HepG2 (cell line): Measurements from ENCODE around the gene TOM1L2.

Experiments
- BCLAF1 ChIP-seq: fragments of 450-650 bp; IDR thresholded peaks from 2 replicates; pipeline ENCODE4 v1.6.1; 2017; ENCODE audit warnings: mild to moderate bottlenecking
- CTCF ChIP-seq: sonication (generic); formaldehyde crosslinking; IDR thresholded peaks from 2 replicates; pipeline ENCODE4 v1.5.0; 2020; ENCODE audit warnings: mild to moderate bottlenecking, missing genetic modification reagents, moderate library complexity
- EZH2 ChIP-seq: conservative IDR thresholded peaks from 2 replicates; pipeline ENCODE4 v1.6.1; 2012; ENCODE audit warnings: mild to moderate bottlenecking, low read depth, low read length, moderate library complexity
- GTF2F1 ChIP-seq: fragments of 150-350 bp; IDR thresholded peaks from 2 replicates; pipeline ENCODE4 v1.6.1; 2014; ENCODE audit warnings: low read length
- JUNB ChIP-seq: sonication (generic); formaldehyde crosslinking; IDR thresholded peaks from 2 replicates; pipeline ENCODE4 v1.8.0; 2022; ENCODE audit warnings: missing genetic modification reagents, mild to moderate bottlenecking, borderline replicate concordance
- NR2F2 ChIP-seq: IDR thresholded peaks from 2 replicates; pipeline ENCODE4 v1.6.1; 2012; ENCODE audit warnings: low read depth, inconsistent platforms, borderline replicate concordance
- TARDBP ChIP-seq: sonication (generic); formaldehyde crosslinking; IDR thresholded peaks from 2 replicates; pipeline ENCODE4 v1.8.0; 2022; ENCODE audit warnings: mild to moderate bottlenecking, missing genetic modification reagents
- TF ChIP-seq, protein P1 (sequence below): sonication (generic); formaldehyde crosslinking; IDR thresholded peaks from 2 replicates; pipeline ENCODE4 v1.4.0; 2020; ENCODE audit warnings: missing genetic modification reagents

GRCh38 chr17:17818088-17818526, 154.1 kb downstream of the TOM1L2 start:
- no peak for TF ChIP-seq BCLAF1
- TF ChIP-seq NR2F2 = no peak
- no peak for TF ChIP-seq EZH2
- TF ChIP-seq, protein P1, sequence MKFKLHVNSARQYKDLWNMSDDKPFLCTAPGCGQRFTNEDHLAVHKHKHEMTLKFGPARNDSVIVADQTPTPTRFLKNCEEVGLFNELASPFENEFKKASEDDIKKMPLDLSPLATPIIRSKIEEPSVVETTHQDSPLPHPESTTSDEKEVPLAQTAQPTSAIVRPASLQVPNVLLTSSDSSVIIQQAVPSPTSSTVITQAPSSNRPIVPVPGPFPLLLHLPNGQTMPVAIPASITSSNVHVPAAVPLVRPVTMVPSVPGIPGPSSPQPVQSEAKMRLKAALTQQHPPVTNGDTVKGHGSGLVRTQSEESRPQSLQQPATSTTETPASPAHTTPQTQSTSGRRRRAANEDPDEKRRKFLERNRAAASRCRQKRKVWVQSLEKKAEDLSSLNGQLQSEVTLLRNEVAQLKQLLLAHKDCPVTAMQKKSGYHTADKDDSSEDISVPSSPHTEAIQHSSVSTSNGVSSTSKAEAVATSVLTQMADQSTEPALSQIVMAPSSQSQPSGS = no peak
- no peak for TF ChIP-seq JUNB (CRISPR knock-in tag)
- TF ChIP-seq CTCF (CRISPR knock-in tag) = no peak
- TF ChIP-seq TARDBP (CRISPR knock-in tag) = no peak
- no peak for TF ChIP-seq GTF2F1
